ENCODE measurements around the gene AGAP1. TPM values are rescaled to one million over a fixed set of nuclear protein-coding genes. Genes with fewer than 3 reads are reported as not detected.

The AGAP1 gene
- total RNA-seq, 1 donor = 18.5 TPM

DNA sequence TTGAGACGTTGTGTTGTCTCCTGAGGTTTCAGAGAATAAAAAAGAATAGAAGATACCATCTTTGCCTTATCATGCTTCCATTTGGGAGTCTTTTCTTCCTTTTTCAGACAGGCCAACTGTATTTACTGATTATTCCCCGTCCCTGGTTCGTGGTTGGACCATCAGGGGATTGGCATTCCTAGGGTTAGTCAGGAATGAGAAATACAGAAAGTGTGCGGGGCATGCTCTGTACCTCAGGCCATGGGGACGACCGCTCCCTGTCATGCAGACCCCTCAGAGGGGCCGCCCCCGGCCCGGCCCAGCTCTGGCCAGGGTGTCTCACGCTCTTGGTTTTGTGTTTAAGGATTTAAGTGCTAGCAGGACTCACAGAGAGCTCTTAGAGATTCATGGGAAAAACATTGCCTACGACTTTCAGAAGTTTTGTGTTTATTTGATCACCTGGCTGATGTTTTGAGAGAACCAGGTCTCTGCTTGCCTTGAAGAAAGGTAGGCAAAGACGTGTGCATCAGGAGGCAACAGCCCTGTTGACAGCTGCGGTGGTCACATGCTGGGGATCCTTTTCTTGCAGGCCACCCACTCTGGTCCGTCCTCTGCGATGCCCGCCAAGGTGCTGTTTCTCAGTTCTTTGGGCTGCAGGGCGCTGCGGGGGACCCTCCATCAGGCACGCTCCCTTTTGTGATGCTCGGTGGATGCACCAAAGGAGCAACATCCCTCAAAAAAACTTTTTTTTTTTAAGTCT is 317.8 kb downstream of the AGAP1 start:
- no peaks in the 10 kb centered on the region for H3K79me2 ChIP-seq (ENCODE audit: insufficient read depth, low read length)
- H3K27ac ChIP-seq (ENCODE audit: low read depth, low read length) = no peak overlapping the region
- no peaks in the 10 kb centered on the region for H3K4me1 ChIP-seq (ENCODE audit: insufficient read depth, low read length)
- no peak overlapping the region for H3K4me3 ChIP-seq (ENCODE audit: insufficient read depth, low read length)
- H3K9me3 ChIP-seq (ENCODE audit: low read depth, low read length) = no peaks in the 10 kb centered on the region
- H3K27me3 ChIP-seq (ENCODE audit: insufficient read depth, low read length) = no peaks in the 10 kb centered on the region
- no peak overlapping the region for H2AFZ ChIP-seq (ENCODE audit: low read length)
- no peak overlapping the region for H3K4me2 ChIP-seq (ENCODE audit: insufficient read depth, low read length)
- peaks cover 23% of the 10 kb centered on the region for H3K36me3 ChIP-seq (ENCODE audit: insufficient read depth, low read length)
- H4K20me1 ChIP-seq (ENCODE audit: insufficient read depth, low read length) = no peaks in the 10 kb centered on the region
- DNase-seq (ENCODE audit: insufficient read length, low spot score, missing footprints) = no peak
- TF ChIP-seq CTCF (IDR thresholded peaks at IDR 0.05; ENCODE audit: extremely low read depth, low read depth, low read length) = no peak

DNA sequence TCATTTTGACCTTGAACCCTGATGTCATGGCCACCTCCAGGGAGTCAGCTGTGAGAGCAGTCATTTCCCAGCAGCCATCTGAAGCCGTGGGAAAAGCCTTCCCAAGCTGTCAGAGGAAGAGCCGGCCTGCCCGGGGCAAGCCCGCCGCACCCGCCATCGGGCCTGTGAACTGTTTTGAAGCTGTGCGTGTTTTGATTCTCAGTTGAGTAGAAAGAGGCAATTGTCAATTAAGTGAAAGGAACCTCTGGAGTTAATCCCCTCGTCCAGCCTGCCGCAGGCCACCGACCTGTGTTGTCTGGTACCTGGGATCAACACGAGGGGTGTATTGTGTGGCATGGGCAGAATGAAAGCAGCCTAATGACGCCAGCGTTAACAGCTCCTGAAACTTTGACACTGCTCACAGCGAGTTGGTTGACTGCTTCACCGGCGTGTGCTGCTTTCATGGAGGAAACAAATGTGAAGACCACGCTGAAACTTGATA is 318.4 kb downstream of the AGAP1 start:
- H3K4me3 ChIP-seq (ENCODE audit: insufficient read depth, low read length) = no peak overlapping the region
- H3K79me2 ChIP-seq (ENCODE audit: insufficient read depth, low read length) = no peaks in the 10 kb centered on the region
- H3K27ac ChIP-seq (ENCODE audit: low read depth, low read length) = no peak overlapping the region
- H3K9me3 ChIP-seq (ENCODE audit: low read depth, low read length) = no peaks in the 10 kb centered on the region
- no peak for TF ChIP-seq CTCF (IDR thresholded peaks at IDR 0.05; ENCODE audit: extremely low read depth, low read depth, low read length)
- H4K20me1 ChIP-seq (ENCODE audit: insufficient read depth, low read length) = no peaks in the 10 kb centered on the region
- no peaks in the 10 kb centered on the region for H3K4me1 ChIP-seq (ENCODE audit: insufficient read depth, low read length)
- H3K36me3 ChIP-seq (ENCODE audit: insufficient read depth, low read length) = peaks cover 23% of the 10 kb centered on the region
- no peaks in the 10 kb centered on the region for H3K27me3 ChIP-seq (ENCODE audit: insufficient read depth, low read length)
- DNase-seq (ENCODE audit: insufficient read length, low spot score, missing footprints) = no peak
- H2AFZ ChIP-seq (ENCODE audit: low read length) = no peak overlapping the region
- no peak overlapping the region for H3K4me2 ChIP-seq (ENCODE audit: insufficient read depth, low read length)

- no peaks in the 10 kb centered on the region for H3K9me3 ChIP-seq (ENCODE audit: low read depth, low read length)
- peaks cover 18% of the 10 kb centered on the region for H3K36me3 ChIP-seq (ENCODE audit: insufficient read depth, low read length)
- H4K20me1 ChIP-seq (ENCODE audit: insufficient read depth, low read length) = no peaks in the 10 kb centered on the region
- no peak overlapping the region for H2AFZ ChIP-seq (ENCODE audit: low read length)
- no peaks in the 10 kb centered on the region for H3K4me1 ChIP-seq (ENCODE audit: insufficient read depth, low read length)
- H3K4me3 ChIP-seq (ENCODE audit: insufficient read depth, low read length) = no peak overlapping the region
- no peaks in the 10 kb centered on the region for H3K27me3 ChIP-seq (ENCODE audit: insufficient read depth, low read length)
- TF ChIP-seq CTCF (IDR thresholded peaks at IDR 0.05; ENCODE audit: extremely low read depth, low read depth, low read length) = no peak
- H3K27ac ChIP-seq (ENCODE audit: low read depth, low read length) = no peak overlapping the region
- no peak overlapping the region for H3K4me2 ChIP-seq (ENCODE audit: insufficient read depth, low read length)
- DNase-seq (ENCODE audit: insufficient read length, low spot score, missing footprints) = no peak
- no peaks in the 10 kb centered on the region for H3K79me2 ChIP-seq (ENCODE audit: insufficient read depth, low read length)
Observed at GRCh38 chr2:235813398-235813797, 319.6 kb downstream of the AGAP1 start.

- Histone ChIP-seq H3K27ac (ENCODE audit: low read depth, low read length) (no peak overlapping the region), H3K27me3 (ENCODE audit: insufficient read depth, low read length) (no peaks in the 10 kb centered on the region), H3K9me3 (ENCODE audit: low read depth, low read length) (no peaks in the 10 kb centered on the region), H3K4me1 (ENCODE audit: insufficient read depth, low read length) (no peaks in the 10 kb centered on the region), H2AFZ (ENCODE audit: low read length) (no peak overlapping the region), H3K4me2 (ENCODE audit: insufficient read depth, low read length) (no peak overlapping the region), H3K79me2 (ENCODE audit: insufficient read depth, low read length) (no peaks in the 10 kb centered on the region), H3K36me3 (ENCODE audit: insufficient read depth, low read length) (no peaks in the 10 kb centered on the region), H3K4me3 (ENCODE audit: insufficient read depth, low read length) (no peak overlapping the region), H4K20me1 (ENCODE audit: insufficient read depth, low read length) (no peaks in the 10 kb centered on the region)
- DNase-seq (ENCODE audit: insufficient read length, low spot score, missing footprints) = no peak
- no peak for TF ChIP-seq CTCF (IDR thresholded peaks at IDR 0.05; ENCODE audit: extremely low read depth, low read depth, low read length)
Observed at GRCh38 chr2:235820571-235820970, 326.7 kb downstream of the AGAP1 start.
